ENCODE results near the gene SLCO1A2. TPM values are rescaled to one million over a fixed set of nuclear protein-coding genes. Genes with fewer than 3 reads are reported as not detected.

Gene SLCO1A2
- total RNA-seq, 1 donor from 2014 or later = not detected

- Mint-ChIP-seq H3K4me1 (no peaks in the 10 kb centered on the region), H3K27ac (no peak overlapping the region), H3K9me3 (no peaks in the 10 kb centered on the region), H3K27me3 (no peaks in the 10 kb centered on the region), H3K4me3 (no peak overlapping the region), H3K36me3 (ENCODE audit: low read depth) (no peaks in the 10 kb centered on the region)
- intact Hi-C loops (cut with micrococcal nuclease) = no loop called here
- no peak for TF ChIP-seq CTCF (IDR thresholded peaks at IDR 0.05)
- ATAC-seq (ENCODE audit: low read depth) (no peak), DNase-seq (no peak)
- ChIA-PET POLR2A (no interaction called here), CTCF (no interaction called here)
These were observed 110.8 kb downstream of the SLCO1A2 start for GRCh38 chr12:21223930-21224329.

- no peak overlapping the region for H3K27ac Mint-ChIP-seq
- no peaks in the 10 kb centered on the region for H3K36me3 Mint-ChIP-seq (ENCODE audit: low read depth)
- ChIA-PET POLR2A (no interaction called here), CTCF (no interaction called here)
- H3K27me3 Mint-ChIP-seq = no peaks in the 10 kb centered on the region
- intact Hi-C loops (cut with micrococcal nuclease) = no loop called here
- DNase-seq = no peak
- H3K9me3 Mint-ChIP-seq = no peaks in the 10 kb centered on the region
- no peak for TF ChIP-seq CTCF (IDR thresholded peaks at IDR 0.05)
- H3K4me1 Mint-ChIP-seq = no peaks in the 10 kb centered on the region
- no peak for ATAC-seq (ENCODE audit: low read depth)
- no peak overlapping the region for H3K4me3 Mint-ChIP-seq
These were observed 112.9 kb downstream of the SLCO1A2 start for GRCh38 chr12:21221778-21222177.

- ATAC-seq (ENCODE audit: low read depth) = no peak
- H3K27ac Mint-ChIP-seq = no peak overlapping the region
- no peak for TF ChIP-seq CTCF (IDR thresholded peaks at IDR 0.05)
- intact Hi-C loops (cut with micrococcal nuclease) = no loop called here
- H3K9me3 Mint-ChIP-seq = no peaks in the 10 kb centered on the region
- CTCF ChIA-PET = no interaction called here
- no peak overlapping the region for H3K4me3 Mint-ChIP-seq
- no peaks in the 10 kb centered on the region for H3K4me1 Mint-ChIP-seq
- no peak for DNase-seq
- H3K36me3 Mint-ChIP-seq (ENCODE audit: low read depth) = no peaks in the 10 kb centered on the region
- H3K27me3 Mint-ChIP-seq = no peaks in the 10 kb centered on the region
- POLR2A ChIA-PET = no interaction called here
These were observed 113.6 kb downstream of the SLCO1A2 start for GRCh38 chr12:21221072-21221471.

GRCh38 chr12:21220266-21220665 lies 114.5 kb downstream of the SLCO1A2 start:
- TF ChIP-seq CTCF (IDR thresholded peaks at IDR 0.05) = no peak
- no peak overlapping the region for H3K4me3 Mint-ChIP-seq
- H3K4me1 Mint-ChIP-seq = no peaks in the 10 kb centered on the region
- ChIA-PET POLR2A (no interaction called here), CTCF (no interaction called here)
- intact Hi-C loops (cut with micrococcal nuclease) = no loop called here
- no peak for DNase-seq
- no peak overlapping the region for H3K27ac Mint-ChIP-seq
- no peaks in the 10 kb centered on the region for H3K27me3 Mint-ChIP-seq
- H3K9me3 Mint-ChIP-seq = no peaks in the 10 kb centered on the region
- ATAC-seq (ENCODE audit: low read depth) = no peak
- H3K36me3 Mint-ChIP-seq (ENCODE audit: low read depth) = no peaks in the 10 kb centered on the region

GRCh38 chr12:21219206-21219605 lies 115.5 kb downstream of the SLCO1A2 start:
- peaks cover 4% of the 10 kb centered on the region for H3K9me3 Mint-ChIP-seq
- ATAC-seq (ENCODE audit: low read depth) = no peak
- H3K27ac Mint-ChIP-seq = no peak overlapping the region
- ChIA-PET POLR2A (no interaction called here), CTCF (no interaction called here)
- H3K4me3 Mint-ChIP-seq = no peak overlapping the region
- no peaks in the 10 kb centered on the region for H3K36me3 Mint-ChIP-seq (ENCODE audit: low read depth)
- TF ChIP-seq CTCF (IDR thresholded peaks at IDR 0.05) = no peak
- intact Hi-C loops (cut with micrococcal nuclease) = no loop called here
- H3K4me1 Mint-ChIP-seq = no peaks in the 10 kb centered on the region
- no peaks in the 10 kb centered on the region for H3K27me3 Mint-ChIP-seq
- DNase-seq = no peak

Other genes starting within 250 kb of the SLCO1A2 start
- not detected in 2 replicates for gene SLCO1B1, start 203.7 kb downstream of the SLCO1A2 start, total RNA-seq
- gene IAPP, start 38.0 kb upstream of the SLCO1A2 start, total RNA-seq = not detected in 2 replicates
- 31.0 and 35.6 TPM in 2 replicates for gene PYROXD1, start 102.7 kb upstream of the SLCO1A2 start, total RNA-seq
- 60.6 and 61.6 TPM in 2 replicates for gene RECQL, start 166.7 kb upstream of the SLCO1A2 start, total RNA-seq
- 23.6 and 25.9 TPM in 2 replicates for gene GOLT1B, start 166.9 kb upstream of the SLCO1A2 start, total RNA-seq
- gene SPX, start 191.4 kb upstream of the SLCO1A2 start, total RNA-seq = 0.18 and 0.54 TPM in 2 replicates

Measured in activated B cell treated with CpG ODN at 0.5 μM for 24 hours (primary cell).